ENCODE data around the gene VTI1B. TPM values are rescaled to one million over a fixed set of nuclear protein-coding genes. Genes with fewer than 3 reads are reported as not detected.
A peak's percentile ranks its signal among the peaks of the same experiment; 100 is the strongest.
"Not testable (repeated sequence)": the region's sequence is repeated elsewhere in the genome, so short reads cannot be mapped to it uniquely, and the experiment has no call there.

VTI1B gene
- total RNA-seq, 1 experiment from 2014 or later: 148 TPM

- Histone ChIP-seq H3K27ac (no peak overlapping the region), H3K79me2 (ENCODE audit: low read depth) (no peaks in the 10 kb centered on the region), H3K9me3 (ENCODE audit: insufficient read depth, low read depth) (no peaks in the 10 kb centered on the region), H3K4me2 (no peak overlapping the region), H3F3A (ENCODE audit: insufficient read depth, low read depth) (no peaks in the 10 kb centered on the region), H3K9me2 (ENCODE audit: insufficient read depth) (no peaks in the 10 kb centered on the region), H3K27me3 (ENCODE audit: insufficient read depth, low read depth) (no peaks in the 10 kb centered on the region), H3K4me3 (no peak overlapping the region), H3K36me3 (ENCODE audit: low read depth) (no peaks in the 10 kb centered on the region), H2AFZ (no peak overlapping the region), H4K20me1 (ENCODE audit: insufficient read depth) (no peaks in the 10 kb centered on the region; the same call in 1 of the 2 replicates), H3K4me1 (replicated peaks; ENCODE audit: insufficient read depth) (no peaks in the 10 kb centered on the region)
- DNase-seq: no peak
- no TSS peak for BruUV-seq (replicated peaks)
- intact Hi-C loops (cut with micrococcal nuclease; ENCODE audit: unreplicated experiment): no loop called here
- TF ChIP-seq EZH2 (IDR thresholded peaks at IDR 0.05; ENCODE audit: low read depth): no peak
- TF ChIP-seq, protein P1, sequence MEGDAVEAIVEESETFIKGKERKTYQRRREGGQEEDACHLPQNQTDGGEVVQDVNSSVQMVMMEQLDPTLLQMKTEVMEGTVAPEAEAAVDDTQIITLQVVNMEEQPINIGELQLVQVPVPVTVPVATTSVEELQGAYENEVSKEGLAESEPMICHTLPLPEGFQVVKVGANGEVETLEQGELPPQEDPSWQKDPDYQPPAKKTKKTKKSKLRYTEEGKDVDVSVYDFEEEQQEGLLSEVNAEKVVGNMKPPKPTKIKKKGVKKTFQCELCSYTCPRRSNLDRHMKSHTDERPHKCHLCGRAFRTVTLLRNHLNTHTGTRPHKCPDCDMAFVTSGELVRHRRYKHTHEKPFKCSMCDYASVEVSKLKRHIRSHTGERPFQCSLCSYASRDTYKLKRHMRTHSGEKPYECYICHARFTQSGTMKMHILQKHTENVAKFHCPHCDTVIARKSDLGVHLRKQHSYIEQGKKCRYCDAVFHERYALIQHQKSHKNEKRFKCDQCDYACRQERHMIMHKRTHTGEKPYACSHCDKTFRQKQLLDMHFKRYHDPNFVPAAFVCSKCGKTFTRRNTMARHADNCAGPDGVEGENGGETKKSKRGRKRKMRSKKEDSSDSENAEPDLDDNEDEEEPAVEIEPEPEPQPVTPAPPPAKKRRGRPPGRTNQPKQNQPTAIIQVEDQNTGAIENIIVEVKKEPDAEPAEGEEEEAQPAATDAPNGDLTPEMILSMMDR (conservative IDR thresholded peaks at IDR 0.05): no peak
- ChIA-PET CTCF (no interaction called here), POLR2A (ENCODE audit: unreplicated experiment) (no interaction called here)
Measured at GRCh38 chr14:67630186-67630585, 44.2 kb downstream of the VTI1B start.

- Histone ChIP-seq H3K9me3 (ENCODE audit: insufficient read depth, low read depth) (no peaks in the 10 kb centered on the region), H3K79me2 (ENCODE audit: low read depth) (no peaks in the 10 kb centered on the region), H3K9me2 (ENCODE audit: insufficient read depth) (no peaks in the 10 kb centered on the region), H3K27me3 (ENCODE audit: insufficient read depth, low read depth) (no peaks in the 10 kb centered on the region), H3K4me1 (replicated peaks; ENCODE audit: insufficient read depth) (peaks cover 15% of the 10 kb centered on the region), H3K36me3 (ENCODE audit: low read depth) (no peaks in the 10 kb centered on the region), H3F3A (ENCODE audit: insufficient read depth, low read depth) (peaks cover 6% of the 10 kb centered on the region; the same call in 1 of the 2 replicates), H4K20me1 (ENCODE audit: insufficient read depth) (no peaks in the 10 kb centered on the region; the same call in 1 of the 2 replicates), H3K4me3 (no peak overlapping the region), H2AFZ (no peak overlapping the region), H3K27ac (no peak overlapping the region), H3K4me2 (no peak overlapping the region)
- CTCF ChIA-PET: interaction anchor here (0.7 to 1.2 kb wide), 2 partner anchors 17 to 199 kb away, joined by 3 to 4 read pairs; no protein-coding TSS in a partner anchor
- no peak for DNase-seq
- BruUV-seq (replicated peaks): no TSS peak
- POLR2A ChIA-PET (ENCODE audit: unreplicated experiment): interaction anchor here (0.6 kb wide), 1 partner anchor 220 kb away, joined by 5 read pairs; no protein-coding TSS in a partner anchor
- TF ChIP-seq, protein P1 (conservative IDR thresholded peaks at IDR 0.05): no peak
- TF ChIP-seq EZH2 (IDR thresholded peaks at IDR 0.05; ENCODE audit: low read depth): no peak
- intact Hi-C loops (cut with micrococcal nuclease; ENCODE audit: unreplicated experiment): no loop called here
Measured at GRCh38 chr14:67627519-67627918, 46.9 kb downstream of the VTI1B start.

DNA sequence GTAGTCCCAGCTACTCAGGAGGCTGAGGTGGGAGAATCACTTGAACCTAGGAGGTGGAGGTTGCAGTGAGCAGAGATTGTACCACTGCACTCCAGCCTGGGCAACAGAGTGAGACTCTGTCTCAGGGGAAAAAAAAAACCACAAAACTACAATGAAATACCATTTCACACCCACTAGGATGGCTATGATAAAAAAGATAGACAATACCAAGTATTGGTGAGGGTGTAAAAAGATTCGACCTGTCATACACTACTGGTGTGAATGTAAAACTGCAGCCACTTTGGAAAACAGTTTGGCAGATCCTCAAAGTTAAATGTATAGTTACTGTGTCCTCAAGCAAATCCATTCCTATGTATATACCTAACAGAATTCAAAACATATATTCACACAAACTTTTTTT, 48.3 kb downstream of the VTI1B start:
- DNase-seq; H3K9me3 ChIP-seq (ENCODE audit: insufficient read depth, low read depth); BruUV-seq (replicated peaks); H3K9me2 ChIP-seq (ENCODE audit: insufficient read depth); H3K4me2 ChIP-seq; H3F3A ChIP-seq (ENCODE audit: insufficient read depth, low read depth); POLR2A ChIA-PET (ENCODE audit: unreplicated experiment); H3K4me3 ChIP-seq; H3K79me2 ChIP-seq (ENCODE audit: low read depth); H4K20me1 ChIP-seq (ENCODE audit: insufficient read depth); H2AFZ ChIP-seq; H3K27ac ChIP-seq; H3K36me3 ChIP-seq (ENCODE audit: low read depth); intact Hi-C loops (cut with micrococcal nuclease; ENCODE audit: unreplicated experiment); H3K27me3 ChIP-seq (ENCODE audit: insufficient read depth, low read depth): not testable (repeated sequence)
- H3K4me1 ChIP-seq (replicated peaks; ENCODE audit: insufficient read depth): peaks cover 21% of the 10 kb centered on the region
- CTCF ChIA-PET: interaction anchor here (0.7 kb wide), 1 partner anchor 78 kb away, joined by 4 read pairs; no protein-coding TSS in a partner anchor

DNA sequence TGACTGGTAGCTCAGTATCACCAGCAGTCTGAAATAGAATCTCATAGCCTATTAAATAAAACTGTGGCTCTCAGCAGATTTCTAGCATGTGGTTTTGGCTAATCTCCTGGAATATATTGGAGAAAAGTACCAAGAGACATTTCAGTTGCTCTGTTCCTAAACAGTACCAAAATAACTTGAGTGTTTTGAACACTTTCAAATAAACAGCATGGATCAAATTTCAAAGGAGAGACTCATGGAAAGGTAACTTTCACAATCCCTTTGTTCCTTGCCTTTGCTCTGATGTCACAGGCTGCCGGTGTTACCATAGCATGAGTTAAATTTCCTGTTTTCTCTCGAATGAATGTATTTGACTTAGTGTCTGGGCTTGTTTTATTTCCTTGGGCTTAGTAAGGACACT, 51.3 kb downstream of the VTI1B start:
- no peaks in the 10 kb centered on the region for H3K27me3 ChIP-seq (ENCODE audit: insufficient read depth, low read depth)
- peak overlapping the region; percentile 70 for H3K4me2 ChIP-seq
- peak overlapping the region; percentile 45; the same call in 1 of the 2 replicates for H2AFZ ChIP-seq
- intact Hi-C loops (cut with micrococcal nuclease; ENCODE audit: unreplicated experiment): no loop called here
- no peaks in the 10 kb centered on the region for H3K79me2 ChIP-seq (ENCODE audit: low read depth)
- no peaks in the 10 kb centered on the region for H3K9me2 ChIP-seq (ENCODE audit: insufficient read depth)
- no peaks in the 10 kb centered on the region for H3K36me3 ChIP-seq (ENCODE audit: low read depth)
- TF ChIP-seq, protein P1 (conservative IDR thresholded peaks at IDR 0.05): no peak
- TF ChIP-seq EZH2 (IDR thresholded peaks at IDR 0.05; ENCODE audit: low read depth): no peak
- H3K4me3 ChIP-seq: peak overlapping the region; percentile 29; the same call in 1 of the 2 replicates
- no peaks in the 10 kb centered on the region for H3K9me3 ChIP-seq (ENCODE audit: insufficient read depth, low read depth)
- no TSS peak for BruUV-seq (replicated peaks)
- peaks cover 27% of the 10 kb centered on the region for H3K4me1 ChIP-seq (replicated peaks; ENCODE audit: insufficient read depth)
- no peaks in the 10 kb centered on the region; the same call in 1 of the 2 replicates for H4K20me1 ChIP-seq (ENCODE audit: insufficient read depth)
- peak in 1 of 2 experiments; percentile 70 for DNase-seq
- CTCF ChIA-PET: interaction anchor here (0.9 kb wide), 1 partner anchor 81 kb away, joined by 4 read pairs; no protein-coding TSS in a partner anchor
- H3K27ac ChIP-seq: peak overlapping the region; percentile 80
- POLR2A ChIA-PET (ENCODE audit: unreplicated experiment): no interaction called here
- H3F3A ChIP-seq (ENCODE audit: insufficient read depth, low read depth): peaks cover 14% of the 10 kb centered on the region; the same call in 1 of the 2 replicates
